ENCODE measurements around the gene KCNK4.

Gene KCNK4

DNA sequence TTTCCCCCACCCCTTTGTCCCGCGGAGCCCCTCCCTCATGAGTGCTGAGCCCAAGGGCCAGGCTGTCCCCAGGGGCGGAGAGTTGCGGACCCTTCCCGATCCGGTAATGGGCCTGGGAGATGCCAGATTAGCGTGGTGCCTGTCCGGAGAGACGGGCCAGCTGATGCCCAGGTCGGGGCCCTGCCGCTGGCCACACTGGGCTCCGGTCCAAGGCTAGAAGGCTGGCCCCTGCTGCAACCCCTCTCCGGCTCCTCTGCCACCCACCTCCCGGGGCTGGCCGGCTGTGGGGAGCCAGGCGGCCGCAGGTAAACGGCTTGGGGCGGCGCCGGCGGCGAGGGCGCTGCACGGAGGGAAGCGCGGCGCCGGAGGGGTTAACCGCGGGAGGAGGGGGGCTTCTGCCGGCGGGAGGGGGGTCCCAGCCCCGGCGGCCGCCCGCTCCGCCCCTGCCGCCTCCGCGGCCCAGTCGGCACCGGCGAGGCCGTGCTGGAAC lies at the start of gene KCNK4:
TSS of gene KCNK4 (plus strand) at position 41 of the 490 bp plus-strand sequence. CDS start 1,717 bp downstream, outside the sequence.
- no peak within 1 kb of the TSS for H3K4me2 ChIP-seq (ENCODE audit: low read depth, low read length, poor library complexity, severe bottlenecking)
- H3K9me2 ChIP-seq (replicated peaks; ENCODE audit: low read depth, low read length): no peaks in the 10 kb centered on the region
- no peaks in the 10 kb centered on the region for H3K9me3 ChIP-seq (ENCODE audit: insufficient read depth, low read depth, low read length)
- no peak within 1 kb of the TSS for H3K4me3 ChIP-seq (ENCODE audit: low read length, poor library complexity, severe bottlenecking)
- H3K9ac ChIP-seq (ENCODE audit: low read depth, low read length, poor library complexity, severe bottlenecking): no peak within 1 kb of the TSS
- H3K36me3 ChIP-seq (ENCODE audit: insufficient read depth, low read length): no peaks in the 10 kb centered on the region
- no peaks in the 10 kb centered on the region for H3F3A ChIP-seq (ENCODE audit: low read depth)
- no peaks in the 10 kb centered on the region for H4K20me1 ChIP-seq (ENCODE audit: insufficient read depth, low read length, poor library complexity, severe bottlenecking)
- no peaks in the 10 kb centered on the region for H3K4me1 ChIP-seq (ENCODE audit: insufficient read depth, low read length, poor library complexity, severe bottlenecking)
- H2AFZ ChIP-seq (ENCODE audit: low read length): no peak within 1 kb of the TSS
- TF ChIP-seq, protein P1, sequence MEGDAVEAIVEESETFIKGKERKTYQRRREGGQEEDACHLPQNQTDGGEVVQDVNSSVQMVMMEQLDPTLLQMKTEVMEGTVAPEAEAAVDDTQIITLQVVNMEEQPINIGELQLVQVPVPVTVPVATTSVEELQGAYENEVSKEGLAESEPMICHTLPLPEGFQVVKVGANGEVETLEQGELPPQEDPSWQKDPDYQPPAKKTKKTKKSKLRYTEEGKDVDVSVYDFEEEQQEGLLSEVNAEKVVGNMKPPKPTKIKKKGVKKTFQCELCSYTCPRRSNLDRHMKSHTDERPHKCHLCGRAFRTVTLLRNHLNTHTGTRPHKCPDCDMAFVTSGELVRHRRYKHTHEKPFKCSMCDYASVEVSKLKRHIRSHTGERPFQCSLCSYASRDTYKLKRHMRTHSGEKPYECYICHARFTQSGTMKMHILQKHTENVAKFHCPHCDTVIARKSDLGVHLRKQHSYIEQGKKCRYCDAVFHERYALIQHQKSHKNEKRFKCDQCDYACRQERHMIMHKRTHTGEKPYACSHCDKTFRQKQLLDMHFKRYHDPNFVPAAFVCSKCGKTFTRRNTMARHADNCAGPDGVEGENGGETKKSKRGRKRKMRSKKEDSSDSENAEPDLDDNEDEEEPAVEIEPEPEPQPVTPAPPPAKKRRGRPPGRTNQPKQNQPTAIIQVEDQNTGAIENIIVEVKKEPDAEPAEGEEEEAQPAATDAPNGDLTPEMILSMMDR (conservative IDR thresholded peaks at IDR 0.05; ENCODE audit: low read length): no peak
- no peak for TF ChIP-seq EZH2phosphoT487 (IDR thresholded peaks at IDR 0.05; ENCODE audit: borderline replicate concordance)
- peaks cover 5% of the 10 kb centered on the region; the same call in 1 of the 2 replicates for H3K79me2 ChIP-seq (ENCODE audit: insufficient read depth, low read length)
- H3K27me3 ChIP-seq (ENCODE audit: insufficient read depth, low read length, poor library complexity, severe bottlenecking): no peaks in the 10 kb centered on the region

DNA sequence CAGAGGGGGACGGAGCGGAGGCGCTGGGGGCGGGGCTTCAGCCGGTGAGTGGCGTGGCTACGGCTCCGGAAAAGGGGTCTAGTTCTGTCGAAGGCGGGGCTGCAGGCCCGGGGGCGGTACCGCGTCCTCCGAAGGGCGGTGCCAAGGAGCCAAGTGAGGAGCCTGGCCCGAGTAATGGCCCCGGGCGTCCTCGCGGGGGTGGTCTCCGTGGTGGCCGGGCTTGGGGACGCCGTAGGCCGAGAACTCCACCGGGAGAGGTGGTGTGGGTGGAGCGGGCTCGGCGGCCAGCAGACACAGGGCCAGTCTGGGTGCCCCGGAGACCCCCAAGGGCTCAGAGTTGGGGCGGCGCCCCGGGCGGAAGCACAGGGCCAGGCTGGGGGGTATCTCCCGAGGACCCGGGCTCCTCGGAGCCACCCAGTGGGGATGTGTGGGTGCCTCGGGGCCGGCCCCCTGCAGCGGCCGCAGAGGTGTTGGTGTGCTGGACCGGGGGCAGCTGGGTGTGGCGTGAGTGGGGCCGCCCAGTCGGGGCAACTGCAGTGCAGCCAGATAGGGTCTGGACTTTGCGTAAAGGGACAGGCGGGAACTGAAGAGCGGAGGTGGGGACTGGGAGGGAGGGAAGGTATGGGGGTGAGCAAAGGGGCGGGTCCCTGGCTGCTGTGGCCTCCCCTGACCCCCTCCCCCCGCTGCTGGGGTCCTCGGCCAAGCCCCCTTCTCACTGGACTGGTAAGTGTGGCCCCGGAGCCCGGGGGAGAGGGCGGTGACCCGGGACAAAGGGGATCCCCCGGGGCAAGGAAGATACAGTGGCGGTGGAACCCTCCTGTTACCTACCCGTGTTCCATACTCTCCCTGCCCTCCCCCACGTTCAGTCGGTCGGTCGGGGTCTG lies 49.4 kb upstream of the KCNK4 start:
- Histone ChIP-seq H4K20me1 (ENCODE audit: insufficient read depth, low read length, poor library complexity, severe bottlenecking) (peaks cover 31% of the 10 kb centered on the region), H3K36me3 (ENCODE audit: insufficient read depth, low read length) (peaks cover 11% of the 10 kb centered on the region; the same call in 1 of the 2 replicates), H3K9me2 (replicated peaks; ENCODE audit: low read depth, low read length) (no peaks in the 10 kb centered on the region), H3F3A (ENCODE audit: low read depth) (peaks cover 5% of the 10 kb centered on the region; the same call in 1 of the 2 replicates), H3K27me3 (ENCODE audit: insufficient read depth, low read length, poor library complexity, severe bottlenecking) (no peaks in the 10 kb centered on the region), H3K9me3 (ENCODE audit: insufficient read depth, low read depth, low read length) (no peaks in the 10 kb centered on the region), H3K4me3 (ENCODE audit: low read length, poor library complexity, severe bottlenecking) (peak overlapping the region; percentile 92), H3K9ac (ENCODE audit: low read depth, low read length, poor library complexity, severe bottlenecking) (peak overlapping the region; percentile 86), H3K4me2 (ENCODE audit: low read depth, low read length, poor library complexity, severe bottlenecking) (peak overlapping the region; percentile 91), H3K79me2 (ENCODE audit: insufficient read depth, low read length) (peaks cover 48% of the 10 kb centered on the region), H2AFZ (ENCODE audit: low read length) (peak overlapping the region; percentile 41; the same call in 1 of the 2 replicates), H3K4me1 (ENCODE audit: insufficient read depth, low read length, poor library complexity, severe bottlenecking) (peaks cover 33% of the 10 kb centered on the region)
- TF ChIP-seq, protein P1 (conservative IDR thresholded peaks at IDR 0.05; ENCODE audit: low read length): no peak
- TF ChIP-seq EZH2phosphoT487 (IDR thresholded peaks at IDR 0.05; ENCODE audit: borderline replicate concordance): no peak

DNA sequence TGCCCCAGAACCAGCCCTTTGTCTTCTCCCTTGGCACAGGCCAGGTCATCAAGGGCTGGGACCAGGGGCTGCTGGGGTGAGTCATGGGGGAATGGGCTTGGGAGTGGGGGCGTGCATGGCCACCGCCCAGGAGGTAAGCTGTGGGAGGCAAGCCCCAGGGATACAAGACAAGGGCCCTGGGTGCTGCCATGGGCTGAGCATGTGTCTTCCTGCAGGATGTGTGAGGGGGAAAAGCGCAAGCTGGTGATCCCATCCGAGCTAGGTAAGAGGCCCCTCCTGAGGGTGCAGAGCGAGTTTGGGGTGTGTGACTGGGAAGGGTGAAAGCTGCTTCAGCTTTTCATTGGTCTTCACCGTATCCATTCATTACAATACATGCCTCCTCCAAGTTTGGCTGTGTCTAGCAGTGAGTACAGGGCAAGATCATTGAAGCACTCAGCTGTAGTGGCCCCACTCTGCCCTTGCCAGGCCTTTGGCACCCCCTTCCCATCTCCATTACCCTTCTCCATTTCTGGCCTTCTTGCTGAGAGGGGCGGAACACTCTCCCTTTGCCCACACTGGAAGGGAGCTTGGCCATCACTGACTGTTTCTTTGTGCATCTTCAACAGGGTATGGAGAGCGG lies 47.8 kb upstream of the KCNK4 start:
- H3K4me3 ChIP-seq (ENCODE audit: low read length, poor library complexity, severe bottlenecking): no peak overlapping the region
- H3K4me2 ChIP-seq (ENCODE audit: low read depth, low read length, poor library complexity, severe bottlenecking): peak overlapping the region; percentile 84
- H2AFZ ChIP-seq (ENCODE audit: low read length): no peak overlapping the region
- H3K27me3 ChIP-seq (ENCODE audit: insufficient read depth, low read length, poor library complexity, severe bottlenecking): no peaks in the 10 kb centered on the region
- peaks cover 48% of the 10 kb centered on the region for H3K79me2 ChIP-seq (ENCODE audit: insufficient read depth, low read length)
- no peaks in the 10 kb centered on the region for H3K9me3 ChIP-seq (ENCODE audit: insufficient read depth, low read depth, low read length)
- H3K4me1 ChIP-seq (ENCODE audit: insufficient read depth, low read length, poor library complexity, severe bottlenecking): peaks cover 37% of the 10 kb centered on the region
- TF ChIP-seq EZH2phosphoT487 (IDR thresholded peaks at IDR 0.05; ENCODE audit: borderline replicate concordance): no peak
- TF ChIP-seq, protein P1 (conservative IDR thresholded peaks at IDR 0.05; ENCODE audit: low read length): no peak
- H3K9me2 ChIP-seq (replicated peaks; ENCODE audit: low read depth, low read length): no peaks in the 10 kb centered on the region
- H3F3A ChIP-seq (ENCODE audit: low read depth): peaks cover 8% of the 10 kb centered on the region; the same call in 1 of the 2 replicates
- H4K20me1 ChIP-seq (ENCODE audit: insufficient read depth, low read length, poor library complexity, severe bottlenecking): peaks cover 31% of the 10 kb centered on the region
- H3K9ac ChIP-seq (ENCODE audit: low read depth, low read length, poor library complexity, severe bottlenecking): peak overlapping the region; percentile 29
- H3K36me3 ChIP-seq (ENCODE audit: insufficient read depth, low read length): peaks cover 11% of the 10 kb centered on the region; the same call in 1 of the 2 replicates

Measured in Loucy (cell line).